AG10803 (cell line): Measurements from ENCODE around the gene C1orf174.

Experiments used
- DNase-seq: peaks from one replicate; pipeline ENCODE4 v3.0.0; 2010; ENCODE audit warnings: low read depth
- H3K4me3 ChIP-seq: 2 replicates; pipeline ENCODE4 v1.5.1; 2011; ENCODE audit warnings: mild to moderate bottlenecking, low read length, control low read depth
- CTCF ChIP-seq: conservative IDR thresholded peaks from 2 replicates; pipeline ENCODE4 v1.5.1; 2011; ENCODE audit warnings: mild to moderate bottlenecking, low read length, control low read depth, inconsistent platforms

C1orf174 gene

GRCh38 chr1:3871451-3871805, 28.6 kb downstream of the C1orf174 start:
- H3K4me3 ChIP-seq = no peak overlapping the region
- TF ChIP-seq CTCF = no peak
- DNase-seq = no peak

GRCh38 chr1:3869751-3870301, 30.2 kb downstream of the C1orf174 start:
- no peak for TF ChIP-seq CTCF
- DNase-seq = no peak
- no peak overlapping the region for H3K4me3 ChIP-seq

GRCh38 chr1:3868464-3869006, 31.5 kb downstream of the C1orf174 start:
- no peak overlapping the region for H3K4me3 ChIP-seq
- no peak for TF ChIP-seq CTCF
- DNase-seq = no peak

GRCh38 chr1:3865606-3866160, 34.4 kb downstream of the C1orf174 start:
- TF ChIP-seq CTCF = no peak
- no peak overlapping the region for H3K4me3 ChIP-seq
- DNase-seq = no peak

- TF ChIP-seq CTCF = no peak
- no peak for DNase-seq
- H3K4me3 ChIP-seq = no peak overlapping the region
These were observed 35.2 kb downstream of the C1orf174 start for GRCh38 chr1:3864884-3865283.

GRCh38 chr1:3863231-3863935, 36.7 kb downstream of the C1orf174 start:
- no peak for DNase-seq
- no peak overlapping the region for H3K4me3 ChIP-seq
- no peak for TF ChIP-seq CTCF
